HG03175 (cell line): ENCODE results near the gene OR6C65.
"Not testable (repeated sequence)": the region's sequence is repeated elsewhere in the genome, so short reads cannot be mapped to it uniquely, and the experiment has no call there.

Experiments used
- ATAC-seq: cut with Tn5 transposase; IDR thresholded peaks from one replicate; pipeline ENCODE4 v1.9.1; 2021; ENCODE audit warnings: mild to moderate bottlenecking, moderate library complexity; ENCODE audit not compliant: unreplicated experiment

The OR6C65 gene

GRCh38 chr12:55400229-55400628 lies at the start of gene OR6C65:
Gene OR6C65 (plus strand): TSS chr12:55400529. CDS start chr12:55400529, 0 bp downstream.
- ATAC-seq, result no peak

- not testable (repeated sequence) for ATAC-seq
Measured at GRCh38 chr12:55355338-55355737, 45.0 kb upstream of the OR6C65 start.

GRCh38 chr12:55362675-55363074 lies 37.7 kb upstream of the OR6C65 start, which contains the start of gene OR6C75:
Gene OR6C75 (plus strand): TSS chr12:55362975. CDS start chr12:55365111, 2,136 bp downstream.
- ATAC-seq, result no peak

GRCh38 chr12:55365086-55365485 lies 35.2 kb upstream of the OR6C65 start:
- ATAC-seq, result no peak

GRCh38 chr12:55372521-55372920 lies 27.8 kb upstream of the OR6C65 start:
- ATAC-seq, result no peak

- no peak for ATAC-seq
Measured at GRCh38 chr12:55385891-55386290, 14.4 kb upstream of the OR6C65 start.

- ATAC-seq, result no peak
Measured at GRCh38 chr12:55392032-55392795, 8.1 kb upstream of the OR6C65 start.

- ATAC-seq, result no peak
Measured at GRCh38 chr12:55396326-55396725, 4.0 kb upstream of the OR6C65 start.

- no peak for ATAC-seq
Measured at GRCh38 chr12:55407866-55408265, 7.5 kb downstream of the OR6C65 start.

- not testable (repeated sequence) for ATAC-seq
Measured at GRCh38 chr12:55409133-55409532, 8.8 kb downstream of the OR6C65 start.

- not testable (repeated sequence) for ATAC-seq
Measured at GRCh38 chr12:55412138-55412537, 11.8 kb downstream of the OR6C65 start.

- not testable (repeated sequence) for ATAC-seq
Measured at GRCh38 chr12:55413498-55414388, 13.4 kb downstream of the OR6C65 start.

- ATAC-seq, result not testable (repeated sequence)
Measured at GRCh38 chr12:55414396-55414823, 14.1 kb downstream of the OR6C65 start.

- not testable (repeated sequence) for ATAC-seq
Measured at GRCh38 chr12:55414889-55415288, 14.6 kb downstream of the OR6C65 start.

GRCh38 chr12:55416961-55417360 lies 16.6 kb downstream of the OR6C65 start:
- no peak for ATAC-seq

GRCh38 chr12:55420307-55420962 lies 20.1 kb downstream of the OR6C65 start:
- no peak for ATAC-seq

- ATAC-seq, result no peak
Measured at GRCh38 chr12:55425954-55426353, 25.6 kb downstream of the OR6C65 start, which contains the start of gene OR6C76. Gene OR6C76 (plus strand): TSS chr12:55426254. CDS start chr12:55426254, 0 bp downstream.

- no peak for ATAC-seq
Measured at GRCh38 chr12:55428331-55429243, 28.3 kb downstream of the OR6C65 start.

GRCh38 chr12:55441233-55441632 lies 40.9 kb downstream of the OR6C65 start:
- not testable (repeated sequence) for ATAC-seq

- ATAC-seq, result no peak
Measured at GRCh38 chr12:55443776-55444175, 43.4 kb downstream of the OR6C65 start, which contains the start of gene OR6C2. Gene OR6C2 (plus strand): TSS chr12:55444076. CDS start chr12:55452214, 8,138 bp downstream.
